GM12892 (cell line): ENCODE results near the gene BLOC1S3.

Source experiments
- POLR2A ChIP-seq: IDR thresholded peaks from 2 replicates; pipeline ENCODE4 v1.6.1; 2011; ENCODE audit warnings: low read depth, low read length, control low read depth
- TAF1 ChIP-seq: IDR thresholded peaks from 2 replicates; pipeline ENCODE4 v1.6.1; 2011; ENCODE audit warnings: low read depth, mild to moderate bottlenecking, control low read depth, low read length, borderline replicate concordance

DNA sequence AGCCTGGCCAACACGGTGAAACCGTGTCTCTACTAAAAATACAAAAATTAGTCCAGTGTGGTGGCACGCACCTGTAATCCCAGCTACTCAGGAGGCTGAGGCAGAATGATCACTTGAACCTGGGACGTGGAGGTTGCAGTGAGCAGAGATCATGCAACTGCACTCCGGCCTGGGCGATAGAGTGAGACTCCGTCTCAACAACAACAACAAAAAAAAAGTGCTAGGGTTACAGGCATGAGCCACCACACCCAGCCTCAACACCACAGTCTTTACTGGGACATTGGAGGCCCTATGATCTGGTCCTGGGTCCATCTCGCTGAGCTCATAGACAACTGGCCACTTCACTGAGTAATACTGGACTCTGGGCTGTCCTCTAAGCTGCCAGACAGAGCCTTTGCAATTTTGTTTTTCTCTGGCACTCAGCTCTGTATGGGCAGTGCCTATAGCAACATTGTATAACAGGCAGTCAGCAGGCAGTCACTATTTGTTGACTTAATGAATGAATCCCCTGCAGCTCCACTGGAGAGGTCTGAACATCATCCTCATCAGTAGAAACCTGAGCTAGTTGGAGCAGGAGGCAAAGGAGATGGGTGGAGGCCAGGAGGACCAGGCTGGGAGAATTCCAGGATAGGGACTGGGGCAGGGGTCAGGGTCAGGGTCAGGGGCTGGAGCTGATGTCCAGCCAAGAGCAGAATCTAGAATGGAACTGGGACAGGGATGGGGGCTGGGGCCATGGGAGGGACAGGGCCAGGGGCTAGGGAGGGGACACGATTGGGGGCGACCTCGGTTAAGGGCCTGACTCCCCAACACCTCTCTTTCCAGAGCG lies 8.1 kb downstream of the BLOC1S3 start:
- TF ChIP-seq TAF1 (no peak), POLR2A (no peak)
